A549 (cell line): ENCODE measurements around the gene KLF5. TPM values are rescaled to one million over a fixed set of nuclear protein-coding genes. Genes with fewer than 3 reads are reported as not detected.

Experiments used
- ATAC-seq, 2 experiments: fragments of 200-7000 bp in 1 of 2; fragments of >200 bp in 1 of 2; cut with Nextera tagmentation in 1 of 2; cut with Tn5 transposase in 1 of 2; 3 replicates each; pipeline versions ENCODE4 v1.8.0 to v1.9.1; 2018 to 2020; ENCODE audit warnings: mild to moderate bottlenecking in 1 of 2, moderate library complexity in 1 of 2
- CTCF ChIA-PET: fragments of 300-600 bp; sonication (Branson Sonifier 250); formaldehyde crosslinking; extraction: SDS; loops from one replicate; lab custom pipeline; 2021; ENCODE audit warnings: antibody characterized with exemption, inconsistent platforms; lab: Yijun Ruan, JAX
- POLR2A ChIA-PET: fragments of 350-600 bp; formaldehyde crosslinking; extraction: SDS; loops from one replicate; lab custom pipeline; 2021; ENCODE audit warnings: antibody characterized with exemption, inconsistent platforms; lab: Yijun Ruan, JAX
- DNase-seq, 2 experiments: peaks; one replicate each; pipeline versions ENCODE4 v3.0.0 to v3.0.0-alpha.2; 2011 to 2016; ENCODE audit warnings: low read depth in 1 of 2, low spot score in 1 of 2
- FAIRE-seq: peaks from 2 replicates; lab custom pipeline; 2011; peaks lifted over from hg19 to GRCh38; lab: Jason Lieb, UNC
- H3K27ac ChIP-seq, 2 experiments: fragments of >200 bp; sonication (Bioruptor Twin); formaldehyde crosslinking; 3 replicates each; pipeline ENCODE4 v1.5.1; 2016 to 2017
- H3K4me1 ChIP-seq: fragments of >200 bp; sonication (Bioruptor Twin); formaldehyde crosslinking; 3 replicates; pipeline ENCODE4 v1.6.1; 2016
- H3K4me2 ChIP-seq: fragments of >200 bp; sonication (Bioruptor Twin); formaldehyde crosslinking; 3 replicates; pipeline ENCODE4 v1.6.1; 2016
- H3K4me3 ChIP-seq: fragments of >200 bp; sonication (Bioruptor Twin); formaldehyde crosslinking; 3 replicates; pipeline ENCODE4 v1.5.1; 2016
- H3K9me3 ChIP-seq: fragments of >200 bp; sonication (Bioruptor Twin); formaldehyde crosslinking; 3 replicates; pipeline ENCODE4 v1.6.1; 2016
- CEBPB ChIP-seq, 2 experiments: fragments of >200 bp in 1 of 2; sonication (Bioruptor Twin) in 1 of 2; formaldehyde crosslinking in 1 of 2; IDR thresholded peaks; 2 replicates each; pipeline ENCODE4 v1.6.1; 2012 to 2016
- CHD2 ChIP-seq: fragments of 150-350 bp; IDR thresholded peaks from 2 replicates; pipeline ENCODE4 v1.6.1; 2014; ENCODE audit warnings: low read length; ENCODE audit not compliant: partially characterized antibody
- CHD4 ChIP-seq: fragments of 200-600 bp; sonication (generic); IDR thresholded peaks from 2 replicates; pipeline ENCODE4 v1.6.1; 2016; ENCODE audit warnings: antibody characterized with exemption, mild to moderate bottlenecking, borderline replicate concordance
- E2F6 ChIP-seq: IDR thresholded peaks from 2 replicates; pipeline ENCODE4 v1.6.1; 2012; ENCODE audit warnings: low read depth, borderline replicate concordance
- EHF ChIP-seq: fragments of 250-450 bp; sonication (Bioruptor Pico); IDR thresholded peaks from 2 replicates; pipeline ENCODE4 v1.5.0; 2020; ENCODE audit warnings: mild to moderate bottlenecking
- EP300 ChIP-seq, 2 experiments: fragments of >200 bp; sonication (Bioruptor Twin); formaldehyde crosslinking; IDR thresholded peaks; 2 replicates in 1 of 2; 3 replicates in 1 of 2; pipeline ENCODE4 v1.6.1; 2016 to 2017
- FOSB ChIP-seq: fragments of 250-450 bp; sonication (Bioruptor Pico); IDR thresholded peaks from 2 replicates; pipeline ENCODE4 v1.5.0; 2020; ENCODE audit warnings: mild to moderate bottlenecking, moderate library complexity
- FOSL2 ChIP-seq, 2 experiments: fragments of 450-650 bp in 1 of 2; fragments of >200 bp in 1 of 2; sonication (Bioruptor Twin) in 1 of 2; formaldehyde crosslinking; IDR thresholded peaks; 2 replicates each; pipeline versions ENCODE4 v1.5.0 to v1.6.1; 2016 to 2020; ENCODE audit warnings: mild to moderate bottlenecking in 1 of 2, moderate library complexity in 1 of 2
- FOXS1 ChIP-seq: fragments of 250-450 bp; sonication (Bioruptor Pico); IDR thresholded peaks from 2 replicates; pipeline ENCODE4 v1.5.0; 2020; ENCODE audit warnings: mild to moderate bottlenecking, moderate library complexity
- HDAC2 ChIP-seq: fragments of 200-600 bp; sonication (generic); IDR thresholded peaks from 2 replicates; pipeline ENCODE4 v1.6.1; 2016
- HEYL ChIP-seq: fragments of 250-450 bp; sonication (Bioruptor Pico); IDR thresholded peaks from 2 replicates; pipeline ENCODE4 v1.8.0; 2021; ENCODE audit warnings: mild to moderate bottlenecking, moderate library complexity
- HOXA7 ChIP-seq: fragments of 250-450 bp; sonication (Bioruptor Pico); IDR thresholded peaks from 2 replicates; pipeline ENCODE4 v1.5.0; 2020; ENCODE audit warnings: mild to moderate bottlenecking, moderate library complexity
- HOXB13 ChIP-seq: fragments of 250-450 bp; sonication (Bioruptor Pico); IDR thresholded peaks from 2 replicates; pipeline ENCODE4 v1.5.0; 2020; ENCODE audit warnings: low read depth, mild to moderate bottlenecking, moderate library complexity
- JUN ChIP-seq, 2 experiments: fragments of >200 bp; sonication (Bioruptor Twin); formaldehyde crosslinking; IDR thresholded peaks; 2 replicates in 1 of 2; 3 replicates in 1 of 2; pipeline ENCODE4 v1.6.1; 2016 to 2017
- KDM1A ChIP-seq: fragments of 200-600 bp; sonication (generic); IDR thresholded peaks from 2 replicates; pipeline ENCODE4 v1.6.1; 2016; ENCODE audit warnings: low read depth, mild to moderate bottlenecking
- MYC ChIP-seq: IDR thresholded peaks from 2 replicates; pipeline ENCODE4 v1.6.1; 2012; ENCODE audit warnings: mild to moderate bottlenecking, inconsistent platforms, low read length, improper control_type of control experiment, borderline replicate concordance
- NFE2L2 ChIP-seq: fragments of 150-350 bp; conservative IDR thresholded peaks from 2 replicates; pipeline ENCODE4 v1.6.1; 2014; ENCODE audit warnings: low read length
- NR3C1 ChIP-seq: fragments of >200 bp; sonication (Bioruptor Twin); formaldehyde crosslinking; IDR thresholded peaks from 3 replicates; pipeline ENCODE4 v1.6.1; 2017
- POLR2AphosphoS2 ChIP-seq: conservative IDR thresholded peaks from 2 replicates; pipeline ENCODE4 v1.6.1; 2012; ENCODE audit warnings: low read length, improper control_type of control experiment, inconsistent platforms
- RFX5 ChIP-seq: fragments of 450-650 bp; IDR thresholded peaks from 2 replicates; pipeline ENCODE4 v1.7.1; 2014; ENCODE audit warnings: antibody characterized with exemption, mild to moderate bottlenecking, moderate library complexity
- TP53 ChIP-seq: fragments of 250-450 bp; sonication (Bioruptor Pico); IDR thresholded peaks from 2 replicates; pipeline ENCODE4 v1.5.0; 2021; ENCODE audit warnings: mild to moderate bottlenecking, moderate library complexity
- ZNF302 ChIP-seq: fragments of 250-450 bp; sonication (Bioruptor Pico); IDR thresholded peaks from 2 replicates; pipeline ENCODE4 v1.9.0; 2021; ENCODE audit warnings: inconsistent platforms, mild to moderate bottlenecking, moderate library complexity
- whole genome bisulfite sequencing: methylation state at CpG from one replicate; pipeline ENCODE4 v1.1.6; 2017; ENCODE audit errors: missing lambda C conversion rate; 5-methylcytosine and 5-hydroxymethylcytosine counted together
- polyA plus RNA-seq, 4 experiments: library from polyadenylated mRNA; depleted of rRNA in 3 of 4; stranded (reverse); fragments of >200 nt; fragmentation: RNase III in 1 of 4; extraction: RNeasy Plus Mini Kit Qiagen cat#74134 plus additional on column Dnase treatment in 1 of 4; gene quantifications; 2 replicates in 3 of 4; 3 replicates in 1 of 4; pipeline ENCODE4 v1.2.3, GENCODE V29; 2011 to 2017
- TF ChIP-seq, protein P1 (sequence below): fragments of 200-600 bp; sonication (generic); IDR thresholded peaks from 2 replicates; pipeline ENCODE4 v1.6.1; 2016; ENCODE audit warnings: antibody characterized with exemption, mild to moderate bottlenecking, moderate library complexity

Gene KLF5
- polyA plus RNA-seq, 2 of the 4 experiments (the other 2 are of a cell fraction) = 48.7 to 83.5 TPM

DNA sequence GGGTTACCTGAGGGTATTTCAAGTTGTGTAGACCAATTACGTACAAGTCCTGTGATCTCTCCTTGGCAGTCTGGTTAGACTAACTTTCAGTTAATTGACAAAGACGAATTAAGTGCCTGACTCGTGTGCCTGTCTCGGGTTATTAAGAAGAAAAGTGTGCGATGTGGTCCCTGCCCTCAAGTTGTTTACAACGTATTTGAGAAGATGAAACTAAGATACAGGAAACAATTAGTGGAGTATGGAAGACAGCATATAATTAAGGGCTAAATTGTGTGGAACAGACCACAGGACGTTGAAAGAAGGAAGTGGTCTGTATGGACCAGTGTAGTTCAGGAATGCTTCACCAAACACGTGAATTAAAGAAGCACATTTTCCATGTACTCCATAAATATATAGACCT is 49.2 kb downstream of the KLF5 start:
- DNase-seq = no peak
- ChIA-PET POLR2A (no interaction called here), CTCF (no interaction called here)
- no peak for ATAC-seq
- Histone ChIP-seq H3K9me3 (no peaks in the 10 kb centered on the region), H3K4me1 (peaks cover 14% of the 10 kb centered on the region), H3K4me3 (no peak overlapping the region), H3K4me2 (no peak overlapping the region), H3K27ac (no peak overlapping the region)
- no peak for FAIRE-seq
- 87% methylated on average over 8 of the region's 8 CpGs for WGBS
- TF ChIP-seq E2F6 (no peak), HEYL (CRISPR knock-in tag) (no peak), FOSB (CRISPR knock-in tag) (no peak), HDAC2 (no peak), ZNF302 (CRISPR knock-in tag) (no peak)

- Histone ChIP-seq H3K4me1 (peaks cover 14% of the 10 kb centered on the region), H3K27ac (0 out of 6 replicates have a peak overlapping the region, but pooled peaks of 1 of the 2 experiments have one; percentile 44), H3K4me3 (no peak overlapping the region), H3K4me2 (no peak overlapping the region)
- DNase-seq = no peak
- no peak for ATAC-seq
- no peak for FAIRE-seq
- WGBS = 87% methylated on average over 11 of the region's 11 CpGs
- ChIA-PET CTCF (no interaction called here), POLR2A (no interaction called here)
- TF ChIP-seq RFX5 (no peak), CEBPB (IDR thresholded peaks at IDR 0.05) (no peak), NFE2L2 (no peak), JUN (IDR thresholded peaks at IDR 0.05) (no peak), EP300 (IDR thresholded peaks at IDR 0.05) (no peak), CHD4 (no peak), TP53 (CRISPR knock-in tag) (no peak), FOSL2 (IDR thresholded peaks at IDR 0.05) (no peak), FOSL2 (CRISPR knock-in tag; IDR thresholded peaks at IDR 0.05) (no peak), HOXB13 (CRISPR knock-in tag) (no peak), KDM1A (no peak), POLR2AphosphoS2 (no peak), CHD2 (no peak), NR3C1 (no peak), MYC (no peak), HOXA7 (CRISPR knock-in tag) (no peak), FOXS1 (no peak), EHF (no peak)
- TF ChIP-seq, protein P1, sequence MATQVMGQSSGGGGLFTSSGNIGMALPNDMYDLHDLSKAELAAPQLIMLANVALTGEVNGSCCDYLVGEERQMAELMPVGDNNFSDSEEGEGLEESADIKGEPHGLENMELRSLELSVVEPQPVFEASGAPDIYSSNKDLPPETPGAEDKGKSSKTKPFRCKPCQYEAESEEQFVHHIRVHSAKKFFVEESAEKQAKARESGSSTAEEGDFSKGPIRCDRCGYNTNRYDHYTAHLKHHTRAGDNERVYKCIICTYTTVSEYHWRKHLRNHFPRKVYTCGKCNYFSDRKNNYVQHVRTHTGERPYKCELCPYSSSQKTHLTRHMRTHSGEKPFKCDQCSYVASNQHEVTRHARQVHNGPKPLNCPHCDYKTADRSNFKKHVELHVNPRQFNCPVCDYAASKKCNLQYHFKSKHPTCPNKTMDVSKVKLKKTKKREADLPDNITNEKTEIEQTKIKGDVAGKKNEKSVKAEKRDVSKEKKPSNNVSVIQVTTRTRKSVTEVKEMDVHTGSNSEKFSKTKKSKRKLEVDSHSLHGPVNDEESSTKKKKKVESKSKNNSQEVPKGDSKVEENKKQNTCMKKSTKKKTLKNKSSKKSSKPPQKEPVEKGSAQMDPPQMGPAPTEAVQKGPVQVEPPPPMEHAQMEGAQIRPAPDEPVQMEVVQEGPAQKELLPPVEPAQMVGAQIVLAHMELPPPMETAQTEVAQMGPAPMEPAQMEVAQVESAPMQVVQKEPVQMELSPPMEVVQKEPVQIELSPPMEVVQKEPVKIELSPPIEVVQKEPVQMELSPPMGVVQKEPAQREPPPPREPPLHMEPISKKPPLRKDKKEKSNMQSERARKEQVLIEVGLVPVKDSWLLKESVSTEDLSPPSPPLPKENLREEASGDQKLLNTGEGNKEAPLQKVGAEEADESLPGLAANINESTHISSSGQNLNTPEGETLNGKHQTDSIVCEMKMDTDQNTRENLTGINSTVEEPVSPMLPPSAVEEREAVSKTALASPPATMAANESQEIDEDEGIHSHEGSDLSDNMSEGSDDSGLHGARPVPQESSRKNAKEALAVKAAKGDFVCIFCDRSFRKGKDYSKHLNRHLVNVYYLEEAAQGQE = no peak
- TF ChIP-seq, all 56 proteins: peak for 0
- no peaks in the 10 kb centered on the region for H3K9me3 ChIP-seq
Measured at GRCh38 chr13:73109288-73109899, 50.6 kb downstream of the KLF5 start.
